BLaER1 treated with 17β-estradiol and CSF1 and Interleukin-3, amounts not matched to agents 10 nM and 100 nM (cell line): Measurements from ENCODE around the gene ARHGEF28.

Source experiments
- H3K27ac ChIP-seq, 11 experiments: shearing (Covaris generic); formaldehyde crosslinking; 2 replicates each; pipeline ENCODE4 v1.8.1; 2022
- H3K27me3 ChIP-seq, 11 experiments: shearing (Covaris generic); formaldehyde crosslinking; 2 replicates each; pipeline ENCODE4 v1.8.1; 2022
- H3K36me3 ChIP-seq, 11 experiments: shearing (Covaris generic); formaldehyde crosslinking; 2 replicates each; pipeline ENCODE4 v1.8.1; 2022
- H3K4me1 ChIP-seq, 10 experiments: shearing (Covaris generic); formaldehyde crosslinking; 2 replicates each; pipeline ENCODE4 v1.8.1; 2022
- H3K4me2 ChIP-seq, 11 experiments: shearing (Covaris generic); formaldehyde crosslinking; 2 replicates each; pipeline ENCODE4 v1.8.1; 2022
- H3K4me3 ChIP-seq, 10 experiments: shearing (Covaris generic); formaldehyde crosslinking; 2 replicates each; pipeline ENCODE4 v1.8.1; 2022
- H3K9ac ChIP-seq, 11 experiments: shearing (Covaris generic); formaldehyde crosslinking; 2 replicates each; pipeline ENCODE4 v1.8.1; 2022
- H3K9me3 ChIP-seq, 11 experiments: shearing (Covaris generic); formaldehyde crosslinking; replicated peaks in 1 of 11; 2 replicates each; pipeline ENCODE4 v1.8.1; 2022
- H4K20me1 ChIP-seq, 11 experiments: shearing (Covaris generic); formaldehyde crosslinking; 2 replicates each; pipeline ENCODE4 v1.8.1; 2022
- Cebpa-rat ChIP-seq, 11 experiments: shearing (Covaris generic); IDR thresholded peaks; 2 replicates each; pipeline ENCODE4 v1.8.1; 2022

The ARHGEF28 gene

DNA sequence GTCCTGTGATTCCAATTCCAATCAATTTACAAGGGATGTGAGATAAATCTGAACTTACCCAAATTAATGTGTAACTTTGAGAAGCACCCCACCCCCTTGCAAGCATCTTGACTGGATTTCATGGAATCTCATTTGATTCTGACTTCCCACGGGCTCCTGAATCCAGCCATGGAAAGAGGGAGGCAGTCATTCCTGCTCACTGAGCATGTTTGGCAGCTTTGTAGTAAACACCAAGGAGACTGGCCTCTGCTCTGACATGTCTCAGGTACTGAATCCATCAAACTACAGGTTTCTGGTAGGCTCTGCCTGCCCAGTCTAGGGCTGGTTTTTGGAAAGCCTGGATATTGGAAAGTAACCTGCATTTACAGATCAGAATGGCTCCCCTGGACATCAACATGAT, 357.6 kb downstream of the ARHGEF28 start:
- Histone ChIP-seq H3K36me3 (no peaks in the 10 kb centered on the region), H4K20me1 (no peaks in the 10 kb centered on the region), H3K27ac (no peak overlapping the region), H3K27me3 (no peaks in the 10 kb centered on the region), H3K4me1 (no peaks in the 10 kb centered on the region), H3K4me2 (no peak overlapping the region), H3K4me3 (no peak overlapping the region), H3K9me3 (no peaks in the 10 kb centered on the region), H3K9ac (no peak overlapping the region)
- no peak for TF ChIP-seq Cebpa-rat (IDR thresholded peaks at IDR 0.05)

DNA sequence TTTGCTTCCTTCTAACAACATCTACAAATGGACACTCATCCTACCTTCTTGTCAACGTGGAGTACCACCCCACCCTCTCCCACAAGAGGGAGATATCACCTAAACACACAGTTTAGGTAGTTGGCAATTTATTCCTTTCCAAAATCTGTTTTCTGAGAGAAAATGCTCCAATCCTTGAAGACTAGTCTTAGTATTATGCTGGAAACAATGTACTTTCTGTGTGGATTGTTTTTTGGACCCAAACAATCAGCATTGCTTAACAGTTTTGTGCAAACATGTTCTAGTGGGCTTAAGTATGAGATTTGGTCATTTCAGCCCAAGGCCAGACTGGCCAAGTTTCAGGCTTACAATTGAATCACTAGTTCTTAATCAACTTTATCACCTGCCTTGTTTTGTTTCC, 359.1 kb downstream of the ARHGEF28 start:
- no peaks in the 10 kb centered on the region for H3K4me1 ChIP-seq
- TF ChIP-seq Cebpa-rat (IDR thresholded peaks at IDR 0.05): no peak
- H3K36me3 ChIP-seq: no peaks in the 10 kb centered on the region
- H3K27me3 ChIP-seq: no peaks in the 10 kb centered on the region
- H3K9me3 ChIP-seq: no peaks in the 10 kb centered on the region
- no peak overlapping the region for H3K27ac ChIP-seq
- no peak overlapping the region for H3K9ac ChIP-seq
- H3K4me3 ChIP-seq: no peak overlapping the region
- H3K4me2 ChIP-seq: no peak overlapping the region
- no peaks in the 10 kb centered on the region for H4K20me1 ChIP-seq

DNA sequence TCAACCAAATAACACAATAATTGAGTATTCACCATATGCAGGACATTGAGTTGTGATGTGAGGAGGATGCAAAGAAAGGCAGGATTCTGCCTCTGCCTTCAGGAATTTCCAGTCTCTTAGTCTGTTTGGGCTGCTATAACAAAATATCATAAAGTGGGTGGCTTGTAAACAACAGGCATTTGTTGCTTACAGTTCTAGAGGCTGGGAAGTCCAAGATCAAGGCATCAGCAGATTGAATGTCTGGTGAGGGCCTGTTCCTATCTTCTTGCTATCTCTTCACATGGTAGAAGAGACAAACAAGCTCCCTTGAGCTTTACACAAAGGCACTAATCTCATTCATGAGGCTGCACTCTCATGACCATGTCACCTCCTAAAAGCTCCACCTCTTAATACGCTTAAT, 360.7 kb downstream of the ARHGEF28 start:
- Histone ChIP-seq H3K4me3 (no peak overlapping the region), H4K20me1 (no peaks in the 10 kb centered on the region), H3K27me3 (no peaks in the 10 kb centered on the region), H3K27ac (no peak overlapping the region), H3K9me3 (no peaks in the 10 kb centered on the region), H3K9ac (no peak overlapping the region), H3K4me1 (no peaks in the 10 kb centered on the region), H3K36me3 (no peaks in the 10 kb centered on the region), H3K4me2 (no peak overlapping the region)
- TF ChIP-seq Cebpa-rat (IDR thresholded peaks at IDR 0.05): no peak

DNA sequence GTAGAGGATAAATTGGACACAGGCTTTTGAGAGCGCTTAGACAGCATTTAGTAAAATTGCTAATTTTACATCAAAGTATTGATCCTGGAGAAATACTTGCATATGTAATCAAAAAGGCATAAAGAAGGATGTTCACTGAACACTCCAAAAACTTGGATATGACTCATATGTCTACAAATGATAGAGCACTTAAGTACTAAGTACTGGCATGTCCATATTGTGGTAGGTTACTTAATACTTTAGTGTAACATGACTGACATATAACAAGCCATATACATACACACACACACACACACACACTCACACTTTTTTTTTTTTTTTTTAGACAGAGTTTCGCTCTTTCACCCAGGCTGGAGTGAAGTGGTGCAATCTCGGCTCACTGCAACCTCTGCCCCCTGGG, 361.9 kb downstream of the ARHGEF28 start:
- Histone ChIP-seq H3K4me2 (no peak overlapping the region), H3K4me1 (no peaks in the 10 kb centered on the region), H4K20me1 (no peaks in the 10 kb centered on the region), H3K27ac (no peak overlapping the region), H3K4me3 (no peak overlapping the region), H3K9me3 (peaks cover 0 to 6% (median 0%) of the 10 kb centered on the region in 11 experiments; a peak in 4 of 22 replicates), H3K27me3 (no peaks in the 10 kb centered on the region), H3K9ac (no peak overlapping the region), H3K36me3 (no peaks in the 10 kb centered on the region)
- no peak for TF ChIP-seq Cebpa-rat (IDR thresholded peaks at IDR 0.05)

DNA sequence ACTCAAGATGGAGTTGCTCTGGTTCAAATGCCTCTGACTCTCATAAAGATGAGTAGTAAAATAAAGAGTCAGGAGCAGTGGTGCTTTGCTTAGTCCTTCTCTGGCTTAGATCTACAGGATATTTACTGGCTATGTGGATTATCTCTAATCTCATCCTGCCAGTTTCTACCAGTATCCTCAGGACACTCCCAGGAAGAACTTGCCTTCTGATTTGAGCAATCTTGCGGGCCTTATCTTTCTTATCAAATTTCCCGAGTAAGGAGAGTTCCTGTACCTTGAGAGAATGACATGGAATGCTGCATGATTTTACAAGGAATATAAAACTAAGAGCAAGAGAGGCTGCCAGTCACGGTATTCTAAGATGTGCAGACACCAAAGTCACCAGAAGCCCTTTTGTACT, 364.0 kb downstream of the ARHGEF28 start:
- Histone ChIP-seq H3K9ac (no peak overlapping the region), H3K9me3 (peaks cover 0 to 17% (median 8%) of the 10 kb centered on the region in 11 experiments; a peak in 12 of 22 replicates), H4K20me1 (no peaks in the 10 kb centered on the region), H3K27ac (no peak overlapping the region), H3K4me1 (no peaks in the 10 kb centered on the region), H3K4me2 (no peak overlapping the region), H3K27me3 (no peaks in the 10 kb centered on the region), H3K36me3 (no peaks in the 10 kb centered on the region), H3K4me3 (no peak overlapping the region)
- TF ChIP-seq Cebpa-rat (IDR thresholded peaks at IDR 0.05): no peak
